Globus pallidus (tissue), 1 donor: ENCODE data around the gene ARFIP2.

Experiments used
- DNase-seq: peaks from one replicate; pipeline ENCODE4 v3.0.0-alpha.2; 2015; ENCODE audit warnings: low spot score

ARFIP2 gene

DNA sequence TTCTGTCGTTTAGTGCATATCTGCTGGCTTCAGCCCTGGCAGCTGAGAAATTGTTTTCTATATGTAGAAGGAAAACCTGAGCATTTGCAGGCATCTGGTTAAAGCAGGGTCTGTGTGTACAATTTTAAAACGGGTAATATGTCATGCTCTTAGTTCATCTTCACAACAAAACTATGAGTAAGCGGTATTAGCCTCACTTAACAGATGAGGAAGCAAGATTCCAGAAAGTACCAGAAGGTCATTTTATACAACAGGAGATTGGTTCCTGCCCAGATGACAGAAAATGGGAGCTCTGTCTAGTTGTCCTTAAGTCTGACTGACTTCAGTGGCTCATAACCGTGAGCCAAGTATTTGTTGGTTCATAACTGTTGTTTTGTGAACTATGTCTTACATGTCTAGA, 1.3 kb upstream of the ARFIP2 start:
- DNase-seq, result no peak

GRCh38 chr11:6481924-6482275, 769 bp upstream of the ARFIP2 start:
- no peak for DNase-seq

DNA sequence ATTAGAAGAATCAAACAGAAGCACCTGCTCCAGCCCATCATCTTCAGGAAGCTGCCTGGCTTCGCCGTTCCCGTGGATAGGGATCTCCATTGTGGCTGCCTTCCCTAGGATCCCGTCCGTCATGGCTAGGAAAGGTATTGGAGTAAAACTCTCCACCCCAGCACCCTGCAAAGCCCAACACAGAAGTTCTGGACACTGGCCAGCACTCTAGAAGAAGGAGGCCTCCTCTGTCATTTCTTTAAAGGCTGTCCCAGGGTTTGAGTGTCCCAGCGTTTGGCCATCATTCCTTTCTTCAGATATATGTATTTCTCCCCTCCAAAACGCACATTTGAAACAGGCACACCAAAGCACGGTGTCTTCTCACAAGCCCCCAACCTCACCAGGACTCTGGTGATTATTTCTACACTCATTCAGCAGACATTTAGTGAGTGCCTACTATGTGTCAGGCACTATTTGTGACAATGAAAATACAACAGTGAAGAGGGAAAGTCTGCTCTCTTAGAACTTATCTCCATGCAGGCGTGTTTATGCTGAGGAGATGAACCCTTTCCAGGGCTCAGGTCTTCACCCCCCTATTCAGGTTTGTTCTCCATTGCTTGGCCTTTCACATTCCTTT, 724 bp downstream of the ARFIP2 start:
- DNase-seq, result no peak

DNA sequence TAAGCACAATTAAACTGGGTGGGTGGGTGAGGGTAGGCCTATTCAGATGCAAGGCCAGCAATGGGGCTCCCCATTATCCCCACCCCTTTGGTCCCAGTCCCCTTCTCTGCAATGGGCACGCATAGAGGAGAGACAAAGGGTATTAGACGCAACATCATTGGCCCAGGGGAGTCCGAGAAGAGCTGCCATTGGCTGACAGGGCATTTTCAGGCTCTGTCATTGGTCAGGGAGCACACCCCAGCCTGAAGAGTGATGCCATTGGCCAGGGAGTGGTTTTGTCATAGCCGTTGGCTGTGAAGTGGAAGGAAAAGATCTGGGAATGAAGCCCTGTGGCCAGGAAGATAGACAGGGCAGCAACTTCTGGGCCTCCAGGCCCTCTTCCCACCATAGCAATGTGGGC, 4.6 kb downstream of the ARFIP2 start:
- no peak for DNase-seq

DNA sequence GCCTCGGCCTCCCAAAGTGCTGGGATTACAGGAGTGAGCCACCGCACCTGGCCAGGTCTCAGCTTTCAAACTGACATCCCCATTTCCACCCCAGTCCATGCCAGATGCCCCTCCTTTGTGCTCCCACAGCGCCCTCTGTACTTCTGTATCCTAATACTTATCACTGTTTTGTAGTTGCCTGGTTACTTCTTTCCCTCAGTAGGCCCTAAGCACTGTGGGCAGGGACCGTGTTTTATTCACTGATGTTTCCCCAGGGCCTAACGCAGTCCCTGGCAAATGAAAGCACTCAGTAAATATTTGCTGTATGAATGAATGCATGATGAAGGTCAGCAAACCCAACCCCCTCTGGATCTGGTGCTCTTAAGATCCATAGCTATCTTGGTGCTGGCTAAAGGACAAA, 5.2 kb downstream of the ARFIP2 start:
- no peak for DNase-seq

DNA sequence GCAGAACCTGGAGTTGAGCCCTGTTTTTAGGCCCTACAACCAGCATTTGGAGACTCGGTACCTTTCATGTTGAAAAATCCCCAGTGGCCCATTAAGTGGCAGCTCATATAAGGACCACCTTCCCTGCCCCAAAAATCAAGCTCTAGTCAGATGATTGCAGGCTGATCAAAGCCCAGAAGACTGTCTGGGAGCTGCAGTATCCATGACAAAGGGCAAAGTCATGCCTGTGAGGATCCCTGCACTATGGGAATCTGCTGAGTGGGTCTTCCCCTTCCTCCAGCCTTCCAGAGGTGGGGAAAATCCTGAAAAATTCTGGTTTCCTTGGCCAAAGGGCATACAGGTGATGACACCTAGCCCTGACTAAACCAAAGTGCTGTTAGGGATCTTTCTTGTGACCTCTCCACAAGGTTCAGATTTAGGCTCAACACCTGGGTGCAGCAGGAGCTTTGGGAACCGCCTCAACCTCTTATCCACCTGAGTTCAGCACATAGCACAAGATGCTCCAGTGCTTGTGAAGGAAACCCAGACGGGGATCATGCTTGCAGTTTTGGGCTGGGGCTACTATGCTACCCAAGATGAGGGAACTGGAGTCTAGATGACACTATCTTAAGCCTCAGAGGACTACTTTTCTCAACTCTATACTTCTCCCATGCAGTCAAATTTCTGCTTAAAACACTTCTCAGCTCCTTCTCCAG, 6.2 kb downstream of the ARFIP2 start:
- DNase-seq, result no peak

GRCh38 chr11:6474413-6474792, 6.7 kb downstream of the ARFIP2 start:
- DNase-seq, result no peak

- DNase-seq, result peak; percentile 93
Observed at GRCh38 chr11:6473451-6474412, 7.4 kb downstream of the ARFIP2 start, which contains the start of gene TRIM3. TRIM3 (minus strand) TSS chr11:6473941; CDS start chr11:6465695, 8,246 bp downstream.

DNA sequence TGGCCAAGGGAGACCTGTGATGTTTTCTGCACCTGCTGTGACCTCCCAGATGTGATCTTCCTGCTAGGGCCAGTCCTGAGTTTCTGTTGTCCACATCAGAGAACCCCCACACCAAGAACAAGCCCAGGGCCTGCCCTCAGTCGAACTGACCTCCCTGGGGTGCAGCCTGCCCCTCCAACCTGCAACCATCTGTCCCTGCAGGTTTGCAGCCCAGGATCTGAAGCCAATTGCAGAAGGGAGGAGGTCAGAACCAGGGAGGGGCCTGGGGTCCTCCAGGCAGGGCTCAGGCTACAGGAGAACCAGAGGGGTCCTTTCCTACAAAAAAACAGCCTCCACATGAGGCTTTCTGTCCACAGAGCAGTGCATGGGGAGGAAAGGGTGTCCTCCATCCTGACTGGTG, 8.2 kb downstream of the ARFIP2 start:
- DNase-seq, result no peak

DNA sequence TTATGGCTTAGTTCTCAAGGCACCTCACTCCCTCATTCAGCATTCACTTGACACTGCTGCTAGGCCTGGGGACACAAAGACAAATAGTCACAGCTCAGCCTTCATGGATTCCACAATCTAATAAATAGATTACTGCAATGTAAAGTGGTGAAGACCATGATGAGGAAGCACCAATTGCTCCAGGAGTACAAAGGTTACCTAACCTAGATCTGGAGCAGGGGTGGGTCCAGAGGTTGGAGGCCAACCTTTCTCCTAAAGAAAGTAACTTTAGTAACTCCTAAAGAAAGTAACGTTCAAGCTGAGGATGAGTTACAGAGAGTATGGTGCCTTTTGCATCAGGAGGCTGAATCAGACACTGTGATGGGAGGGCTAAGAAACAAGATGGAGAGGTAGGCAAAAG, 11.5 kb downstream of the ARFIP2 start:
- DNase-seq, result no peak

- peak; percentile 97 for DNase-seq
Observed at GRCh38 chr11:6468712-6469495, 12.2 kb downstream of the ARFIP2 start.

- DNase-seq, result no peak
Observed at GRCh38 chr11:6459099-6459450, 22.1 kb downstream of the ARFIP2 start.

- DNase-seq, result no peak
Observed at GRCh38 chr11:6458352-6459098, 22.6 kb downstream of the ARFIP2 start.

DNA sequence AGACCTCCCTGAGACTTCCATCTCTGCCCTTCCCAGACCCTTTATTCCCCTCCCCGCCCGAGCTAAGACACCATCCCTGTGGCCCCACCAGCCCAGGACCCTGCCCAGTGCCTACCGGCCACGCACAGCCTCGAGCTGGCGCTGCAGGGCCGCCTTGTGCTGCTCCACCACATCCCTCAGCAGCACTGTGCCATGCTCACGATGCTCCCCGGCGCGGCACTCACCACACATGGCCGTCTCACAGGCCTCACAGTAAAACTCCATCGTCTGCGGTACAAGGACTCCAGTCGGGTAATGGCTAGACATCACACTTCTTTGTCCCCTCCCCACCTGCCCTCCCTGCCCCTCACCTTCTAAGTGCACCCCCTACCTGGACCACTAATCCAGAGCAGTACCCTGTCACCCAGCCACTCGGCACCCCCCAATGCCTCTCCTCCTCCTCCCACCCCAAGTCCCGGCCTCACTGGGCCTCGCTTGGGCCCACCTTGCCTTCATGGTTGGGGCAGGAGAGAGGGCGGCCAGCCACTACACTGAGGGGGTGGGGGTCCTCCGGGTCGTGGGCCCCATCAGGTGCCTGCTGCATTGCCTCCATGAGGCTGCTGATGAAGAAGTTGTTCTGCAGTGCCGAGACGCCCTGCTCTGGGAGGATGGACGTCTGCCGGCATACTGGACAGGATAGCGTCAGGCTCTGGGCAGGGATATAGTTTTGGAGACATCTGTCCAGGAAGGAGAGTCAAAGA, 23.4 kb downstream of the ARFIP2 start:
- DNase-seq, result no peak

DNA sequence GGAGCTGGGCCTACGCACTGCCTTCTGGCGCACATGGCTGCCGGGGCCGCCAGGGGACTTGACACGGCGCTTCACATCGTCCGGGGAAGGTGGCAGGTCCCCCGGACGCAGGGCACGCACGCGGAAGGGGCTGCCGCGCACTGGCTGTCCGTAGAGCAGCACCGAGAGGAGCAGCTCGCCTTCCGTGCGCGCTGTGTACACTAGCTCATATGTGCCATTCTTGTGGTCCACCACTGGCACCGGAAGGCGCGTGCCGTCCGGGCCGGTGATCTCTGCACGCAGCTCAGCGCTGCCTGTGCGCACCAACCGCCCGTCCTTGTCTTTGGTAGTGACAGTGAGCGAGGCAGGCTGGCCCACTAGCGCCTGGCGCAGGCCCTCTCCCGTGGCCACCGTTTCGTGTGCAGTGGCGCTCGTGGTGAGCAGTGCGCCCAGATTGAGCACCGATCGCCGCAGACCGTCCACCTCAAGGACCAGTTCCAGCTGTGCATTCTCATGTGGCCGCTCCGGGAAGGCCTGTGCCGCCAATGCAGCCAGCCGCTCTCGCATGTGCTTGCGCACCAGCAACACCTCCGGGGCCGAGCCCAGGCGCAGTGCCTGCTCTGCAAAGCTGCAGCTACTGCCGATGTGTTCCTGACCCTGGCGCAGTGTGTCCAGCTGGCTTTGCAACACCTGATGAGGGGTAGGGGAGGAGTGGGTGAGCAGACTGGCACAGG, 24.6 kb downstream of the ARFIP2 start:
- no peak for DNase-seq

- no peak for DNase-seq
Observed at GRCh38 chr11:6455070-6455469, 26.1 kb downstream of the ARFIP2 start.

DNA sequence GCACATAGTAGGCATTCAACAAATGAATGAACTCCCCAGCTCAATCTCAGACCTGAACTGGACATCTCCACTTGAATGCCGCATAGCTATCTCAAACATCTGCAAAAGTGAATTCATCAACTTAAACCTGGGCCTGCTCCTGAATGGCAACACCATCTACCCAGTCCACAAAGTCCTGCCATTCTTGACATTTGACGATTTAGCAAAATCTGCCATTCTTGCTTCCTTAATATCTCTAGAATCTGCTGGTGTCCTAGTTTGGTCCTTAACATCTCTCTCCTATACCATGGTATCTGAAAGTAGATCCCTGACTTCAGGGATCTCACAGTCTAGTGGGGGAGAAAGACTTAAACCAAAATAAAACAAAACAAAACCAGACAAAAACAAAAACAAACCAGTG, 28.0 kb downstream of the ARFIP2 start:
- DNase-seq, result no peak

- no peak for DNase-seq
Observed at GRCh38 chr11:6452219-6452618, 28.9 kb downstream of the ARFIP2 start.

- DNase-seq, result no peak
Observed at GRCh38 chr11:6448574-6448973, 32.6 kb downstream of the ARFIP2 start.
